HCT116 (cell line): ENCODE measurements around the gene KSR2. TPM values are rescaled to one million over a fixed set of nuclear protein-coding genes. Genes with fewer than 3 reads are reported as not detected.

Experiments used
- ATAC-seq: fragments of 200-7000 bp; cut with Tn5 transposase; 2 replicates; pipeline ENCODE4 v1.9.1; 2020; ENCODE audit warnings: mild to moderate bottlenecking, moderate library complexity
- BruUV-seq: library from RNA; stranded (reverse); fragments of 400-500 nt; replicated peaks from 2 replicates; lab custom pipeline; 2021; lab: Mats Ljungman, UMichigan
- CTCF ChIA-PET: fragments of 300-600 bp; sonication (Branson Sonifier 250); formaldehyde crosslinking; loops from one replicate; lab custom pipeline; 2021; ENCODE audit warnings: antibody characterized with exemption; lab: Charles Lee
- POLR2A ChIA-PET: fragments of 300-600, 350-600 bp; sonication (Branson Sonifier 250); formaldehyde crosslinking; loops from one replicate; lab custom pipeline; 2021; ENCODE audit warnings: antibody characterized with exemption; lab: Charles Lee
- RAD21 ChIA-PET, 2 experiments: fragments of 300-600 bp; sonication (Branson Sonifier 250); formaldehyde crosslinking; loops; one replicate each; lab custom pipeline; 2023; ENCODE audit warnings: low total read pairs in 2 of 2; ENCODE audit not compliant: uncharacterized antibody in 2 of 2, unreplicated experiment in 2 of 2, low non-redundant PET in 1 of 2; lab: Charles Lee
- DNase-seq: peaks from one replicate; pipeline ENCODE4 v3.0.0-alpha.2; 2010; ENCODE audit warnings: low read depth, low spot score
- H2AFZ ChIP-seq: fragments of 200-600 bp; shearing (Covaris generic), sonication (generic); 2 replicates; pipeline ENCODE4 v1.6.1; 2017; ENCODE audit warnings: low read depth, mixed run types, mixed read lengths, antibody characterized with exemption, low read length; ENCODE audit not compliant: poor library complexity, severe bottlenecking
- H3K27ac ChIP-seq: 2 replicates; pipeline ENCODE4 v1.5.1; 2012; ENCODE audit warnings: low read depth, low read length
- H3K27me3 ChIP-seq: fragments of 200-600 bp; sonication (generic); 2 replicates; pipeline ENCODE4 v1.6.1; 2016; ENCODE audit warnings: mixed run types, low read length, mixed read lengths; ENCODE audit not compliant: insufficient read depth
- H3K36me3 ChIP-seq, 2 experiments: fragments of 200-500 bp in 1 of 2; fragments of 200-600 bp in 1 of 2; sonication (Bioruptor generic) in 1 of 2; sonication (generic) in 1 of 2; 2 replicates each; pipeline versions ENCODE4 v1.5.1 to v1.6.1; 2014 to 2016; ENCODE audit warnings: low read length in 2 of 2, inconsistent platforms in 1 of 2, mixed read lengths in 1 of 2, mixed run types in 1 of 2; ENCODE audit not compliant: insufficient read depth in 2 of 2, control insufficient read depth in 1 of 2
- H3K4me1 ChIP-seq, 2 experiments: fragments of 200-600 bp in 1 of 2; sonication (generic) in 1 of 2; 2 replicates each; pipeline versions ENCODE4 v1.5.1 to v1.6.1; 2012 to 2017; ENCODE audit warnings: low read length in 2 of 2, inconsistent platforms in 1 of 2, mild to moderate bottlenecking in 1 of 2, mixed read lengths in 1 of 2, mixed run types in 1 of 2, moderate library complexity in 1 of 2; ENCODE audit not compliant: insufficient read depth in 2 of 2, control insufficient read depth in 1 of 2
- H3K4me2 ChIP-seq: fragments of 200-600 bp; sonication (generic); 2 replicates; pipeline ENCODE4 v1.6.1; 2017; ENCODE audit warnings: mixed run types, low read length, mixed read lengths
- H3K4me3 ChIP-seq, 2 experiments: fragments of 200-600 bp in 1 of 2; sonication (generic) in 1 of 2; replicated peaks in 1 of 2; 2 replicates each; pipeline ENCODE4 v1.5.1; 2011 to 2016; ENCODE audit warnings: low read length in 2 of 2, control low read depth in 1 of 2, low read depth in 1 of 2, mild to moderate bottlenecking in 1 of 2, mixed read lengths in 1 of 2, mixed run types in 1 of 2
- H3K79me2 ChIP-seq: fragments of 200-600 bp; sonication (generic); 2 replicates; pipeline ENCODE4 v1.6.1; 2017; ENCODE audit warnings: mild to moderate bottlenecking, mixed run types, low read length, moderate library complexity, mixed read lengths; ENCODE audit not compliant: insufficient read depth
- H3K9ac ChIP-seq: fragments of 200-600 bp; sonication (generic); 2 replicates; pipeline ENCODE4 v1.6.1; 2016; ENCODE audit warnings: low read length, mixed read lengths
- H3K9me2 ChIP-seq: fragments of 200-600 bp; sonication (generic), shearing (Covaris generic); 2 replicates; pipeline ENCODE4 v1.6.1; 2017; ENCODE audit warnings: mixed run types, mild to moderate bottlenecking, moderate library complexity; ENCODE audit not compliant: insufficient read depth
- H3K9me3 ChIP-seq, 2 experiments: fragments of 200-500 bp in 1 of 2; fragments of 200-600 bp in 1 of 2; sonication (Bioruptor generic) in 1 of 2; sonication (generic) in 1 of 2; 2 replicates each; pipeline ENCODE4 v1.6.1; 2014 to 2017; ENCODE audit warnings: low read length in 2 of 2, mixed read lengths in 2 of 2, inconsistent platforms in 1 of 2, low read depth in 1 of 2, mild to moderate bottlenecking in 1 of 2, mixed run types in 1 of 2, moderate library complexity in 1 of 2; ENCODE audit not compliant: control insufficient read depth in 1 of 2, insufficient read depth in 1 of 2
- H4K20me1 ChIP-seq: fragments of 200-600 bp; sonication (generic), shearing (Covaris generic); 2 replicates; pipeline ENCODE4 v1.6.1; 2017; ENCODE audit warnings: mixed run types, mild to moderate bottlenecking, moderate library complexity; ENCODE audit not compliant: insufficient read depth
- CEBPB ChIP-seq: IDR thresholded peaks from 2 replicates; pipeline ENCODE4 v1.6.1; 2012; ENCODE audit warnings: low read depth
- EGR1 ChIP-seq: IDR thresholded peaks from 2 replicates; pipeline ENCODE4 v1.6.1; 2012; ENCODE audit warnings: low read depth
- FOSL1 ChIP-seq: IDR thresholded peaks from 2 replicates; pipeline ENCODE4 v1.6.1; 2012; ENCODE audit warnings: low read depth
- JUND ChIP-seq: IDR thresholded peaks from 2 replicates; pipeline ENCODE4 v1.6.1; 2012
- MAX ChIP-seq: IDR thresholded peaks from 2 replicates; pipeline ENCODE4 v1.6.1; 2012
- POLR2AphosphoS5 ChIP-seq: IDR thresholded peaks from 2 replicates; pipeline ENCODE4 v1.6.1; 2011; ENCODE audit warnings: mild to moderate bottlenecking, low read depth, low read length, moderate library complexity
- REST ChIP-seq: IDR thresholded peaks from 2 replicates; pipeline ENCODE4 v1.6.1; 2012; ENCODE audit warnings: low read depth
- SP1 ChIP-seq: IDR thresholded peaks from 2 replicates; pipeline ENCODE4 v1.6.1; 2012; ENCODE audit warnings: low read depth
- SRF ChIP-seq: IDR thresholded peaks from 2 replicates; pipeline ENCODE4 v1.6.1; 2012; ENCODE audit warnings: low read depth
- YY1 ChIP-seq: IDR thresholded peaks from 2 replicates; pipeline ENCODE4 v1.6.1; 2011; ENCODE audit warnings: low read length, low read depth, moderate library complexity, mild to moderate bottlenecking; ENCODE audit not compliant: insufficient replicate concordance; ENCODE audit errors: extremely low read depth
- ZBTB33 ChIP-seq: IDR thresholded peaks from 2 replicates; pipeline ENCODE4 v1.6.1; 2011; ENCODE audit warnings: mild to moderate bottlenecking, low read length, moderate library complexity; ENCODE audit not compliant: insufficient replicate concordance; ENCODE audit errors: extremely low read depth
- ZNF274 ChIP-seq: fragments of 200-500 bp; sonication (Bioruptor generic); IDR thresholded peaks from 2 replicates; pipeline ENCODE4 v1.6.1; 2014; ENCODE audit warnings: mild to moderate bottlenecking, low read depth, low read length, inconsistent platforms
- intact Hi-C: fragments of 100-400 bp; cut with micrococcal nuclease; formaldehyde crosslinking; loops from 2 replicates; pipeline ENCODE4 v1.10.0; 2022
- total RNA-seq: library from RNA; stranded (reverse); gene quantifications from one replicate; pipeline ENCODE4 v1.2.1, GENCODE V29; 2021; ENCODE audit not compliant: unreplicated experiment

KSR2 gene
- total RNA-seq, 1 experiment from 2014 or later: 10.1 TPM

GRCh38 chr12:117430246-117430645 is 538.5 kb downstream of the KSR2 start:
- TF ChIP-seq ZNF274 (no peak), ZBTB33 (no peak)
- Histone ChIP-seq H3K4me2 (no peak overlapping the region), H2AFZ (no peak overlapping the region), H4K20me1 (no peaks in the 10 kb centered on the region), H3K27ac (no peak overlapping the region), H3K27me3 (0 out of 2 replicates have a peak, but pooled peaks cover 4% of the 10 kb centered on the region), H3K9me2 (no peaks in the 10 kb centered on the region), H3K36me3 (no peaks in the 10 kb centered on the region), H3K79me2 (no peaks in the 10 kb centered on the region), H3K9me3 (no peaks in the 10 kb centered on the region), H3K9ac (no peak overlapping the region), H3K4me1 (no peaks in the 10 kb centered on the region), H3K4me3 (no peak overlapping the region)
- DNase-seq (no peak), ATAC-seq (no peak)
- ChIA-PET POLR2A (no interaction called here), RAD21 (no interaction called here), CTCF (no interaction called here)
- BruUV-seq: no TSS peak
- intact Hi-C loops: no loop called here

GRCh38 chr12:117427211-117427610 is 541.6 kb downstream of the KSR2 start:
- Histone ChIP-seq H3K79me2 (no peaks in the 10 kb centered on the region), H3K27me3 (peaks cover 26% of the 10 kb centered on the region; the same call in 1 of the 2 replicates), H3K4me3 (no peak overlapping the region), H3K9me2 (no peaks in the 10 kb centered on the region), H3K27ac (no peak overlapping the region), H4K20me1 (no peaks in the 10 kb centered on the region), H3K9ac (no peak overlapping the region), H3K9me3 (no peaks in the 10 kb centered on the region), H3K36me3 (no peaks in the 10 kb centered on the region), H3K4me1 (no peaks in the 10 kb centered on the region), H3K4me2 (no peak overlapping the region), H2AFZ (no peak overlapping the region)
- ATAC-seq (no peak), DNase-seq (no peak)
- no TSS peak for BruUV-seq
- CTCF ChIA-PET: interaction anchor here (0.7 kb wide), 1 partner anchor 97 kb away, joined by 3 read pairs; no protein-coding TSS in a partner anchor
- RAD21 ChIA-PET: no interaction called here
- POLR2A ChIA-PET: no interaction called here
- intact Hi-C loops: no loop called here
- no peak for TF ChIP-seq SP1
- TF ChIP-seq ZNF274: no peak
- TF ChIP-seq JUND: no peak
- no peak for TF ChIP-seq MAX
- TF ChIP-seq FOSL1: no peak
- TF ChIP-seq POLR2AphosphoS5: no peak
- no peak for TF ChIP-seq CEBPB
- no peak for TF ChIP-seq SRF
- TF ChIP-seq YY1: no peak
- no peak for TF ChIP-seq EGR1
- TF ChIP-seq ZBTB33: no peak
- no peak for TF ChIP-seq REST
